ENCODE measurements around the gene TTC9B. TPM values are rescaled to one million over a fixed set of nuclear protein-coding genes. Genes with fewer than 3 reads are reported as not detected.

The TTC9B gene
- total RNA-seq (2022; extraction: Qiagen RNA extraction; ENCODE audit: low read depth): 0.34 to 0.47 TPM (median 0.43 TPM) in 4 of 5 replicates, not detected in the other

GRCh38 chr19:40217934-40218890 is at the start of gene TTC9B:
Gene TTC9B, minus strand, starts transcription at chr19:40218384. Its CDS starts 3 bp downstream, at chr19:40218381.

GRCh38 chr19:40190891-40191835 is 27.0 kb downstream of the TTC9B start, which contains the start of gene MAP3K10:
Gene MAP3K10, plus strand, starts transcription at chr19:40191426. Its CDS starts 606 bp downstream, at chr19:40192032.

Other genes with a start within 250 kb of the TTC9B start
- 252 to 318 TPM (median 273 TPM) in 5 replicates for gene PSMC4, start 247.2 kb downstream of the TTC9B start, total RNA-seq (2022; extraction: Qiagen RNA extraction; ENCODE audit: low read depth)
- 1.5 to 2.9 TPM (median 2.4 TPM) in 5 replicates for gene ZNF546, start 221.3 kb downstream of the TTC9B start, total RNA-seq (2022; extraction: Qiagen RNA extraction; ENCODE audit: low read depth)
- 4.3 to 8.5 TPM (median 6.4 TPM) in 5 replicates for gene ZNF780B, start 162.2 kb downstream of the TTC9B start, total RNA-seq (2022; extraction: Qiagen RNA extraction; ENCODE audit: low read depth)
- 23.6 to 31.5 TPM (median 27.6 TPM) in 5 replicates for gene ZNF780A, start 127.4 kb downstream of the TTC9B start, total RNA-seq (2022; extraction: Qiagen RNA extraction; ENCODE audit: low read depth)
- gene MAP3K10, start 27.0 kb downstream of the TTC9B start, total RNA-seq (2022; extraction: Qiagen RNA extraction; ENCODE audit: low read depth): 9.9 to 18.5 TPM (median 18.1 TPM) in 5 replicates
- gene CCNP, start 8.3 kb upstream of the TTC9B start, total RNA-seq (2022; extraction: Qiagen RNA extraction; ENCODE audit: low read depth): 0.19 to 0.42 TPM (median 0.21 TPM) in 4 of 5 replicates, not detected in the other
- gene AKT2, start 67.0 kb upstream of the TTC9B start, total RNA-seq (2022; extraction: Qiagen RNA extraction; ENCODE audit: low read depth): 113 to 193 TPM (median 182 TPM) in 5 replicates
- 20.7 to 35.4 TPM (median 30.7 TPM) in 5 replicates for gene C19orf47, start 130.0 kb upstream of the TTC9B start, total RNA-seq (2022; extraction: Qiagen RNA extraction; ENCODE audit: low read depth)
- gene PLD3, start 130.3 kb upstream of the TTC9B start, total RNA-seq (2022; extraction: Qiagen RNA extraction; ENCODE audit: low read depth): 224 to 275 TPM (median 254 TPM) in 5 replicates
- gene HIPK4, start 171.8 kb upstream of the TTC9B start, total RNA-seq (2022; extraction: Qiagen RNA extraction; ENCODE audit: low read depth): 0.20 to 0.42 TPM (median 0.32 TPM) in 5 replicates
- 1.0 to 1.7 TPM (median 1.5 TPM) in 5 replicates for gene PRX, start 195.0 kb upstream of the TTC9B start, total RNA-seq (2022; extraction: Qiagen RNA extraction; ENCODE audit: low read depth)
- 22.7 to 35.8 TPM (median 30.0 TPM) in 5 replicates for gene SERTAD1, start 207.6 kb upstream of the TTC9B start, total RNA-seq (2022; extraction: Qiagen RNA extraction; ENCODE audit: low read depth)
- 33.6 to 51.6 TPM (median 44.8 TPM) in 5 replicates for gene SERTAD3, start 226.0 kb upstream of the TTC9B start, total RNA-seq (2022; extraction: Qiagen RNA extraction; ENCODE audit: low read depth)
- 196 to 343 TPM (median 318 TPM) in 5 replicates for gene BLVRB, start 247.4 kb upstream of the TTC9B start, total RNA-seq (2022; extraction: Qiagen RNA extraction; ENCODE audit: low read depth)
- gene SPTBN4, start 248.6 kb upstream of the TTC9B start, total RNA-seq (2022; extraction: Qiagen RNA extraction; ENCODE audit: low read depth): 0.55 to 1.2 TPM (median 0.71 TPM) in 5 replicates